ENCODE measurements around the gene CHAMP1.
A peak's percentile ranks its signal among the peaks of the same experiment; 100 is the strongest.

Gene CHAMP1

DNA sequence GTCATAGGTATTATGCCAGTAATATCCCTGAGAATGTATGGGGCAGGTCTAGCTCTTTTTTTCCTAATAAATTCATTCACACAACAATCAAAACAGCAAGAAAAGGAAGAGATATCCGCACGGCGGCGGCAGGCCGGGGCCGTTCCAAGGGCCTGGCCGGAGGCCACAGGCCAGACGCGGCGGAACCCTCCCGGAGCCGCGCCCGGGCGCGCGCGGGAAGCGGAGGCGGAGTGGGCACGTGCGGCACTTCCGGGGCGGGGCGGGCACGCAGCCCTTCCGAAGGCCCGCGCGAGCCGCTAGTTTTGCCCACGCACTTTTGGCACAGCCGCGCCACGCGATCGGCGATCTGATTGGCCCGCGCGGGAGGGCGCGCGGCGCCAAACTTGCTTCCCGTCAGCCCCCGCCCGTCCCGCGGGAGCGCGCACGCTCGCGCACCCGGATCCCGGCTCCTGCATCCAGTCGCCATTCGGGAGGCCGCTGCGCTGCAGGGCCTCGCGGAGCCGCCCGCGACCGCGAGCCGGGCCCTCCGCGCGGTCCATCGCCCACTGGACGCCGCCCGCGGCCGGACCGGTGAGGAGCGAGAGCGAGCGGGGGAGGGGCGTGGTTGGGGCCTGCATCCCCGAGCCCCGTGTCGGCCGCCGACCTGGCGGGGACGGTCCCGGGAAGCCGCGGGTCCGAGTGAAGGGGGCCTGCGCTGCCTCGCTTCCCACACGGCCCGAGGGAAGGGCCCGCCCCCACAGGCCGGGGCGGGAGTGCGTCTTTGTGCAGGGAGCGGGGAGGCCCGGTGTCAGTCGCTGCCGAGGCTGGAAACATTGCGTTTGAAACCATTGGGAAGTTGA, at the start of gene CHAMP1:
CHAMP1 (plus strand) TSS at position 430 of the 839 bp plus-strand sequence. CDS start 9,340 bp downstream, outside the sequence.
- DNase-seq (ENCODE audit: low read depth): peak; percentile 90

- no peak for DNase-seq (ENCODE audit: low read depth)
Measured at GRCh38 chr13:114264886-114265611, 49.3 kb upstream of the CHAMP1 start.

- no peak for DNase-seq (ENCODE audit: low read depth)
Measured at GRCh38 chr13:114266241-114266640, 48.1 kb upstream of the CHAMP1 start.

DNA sequence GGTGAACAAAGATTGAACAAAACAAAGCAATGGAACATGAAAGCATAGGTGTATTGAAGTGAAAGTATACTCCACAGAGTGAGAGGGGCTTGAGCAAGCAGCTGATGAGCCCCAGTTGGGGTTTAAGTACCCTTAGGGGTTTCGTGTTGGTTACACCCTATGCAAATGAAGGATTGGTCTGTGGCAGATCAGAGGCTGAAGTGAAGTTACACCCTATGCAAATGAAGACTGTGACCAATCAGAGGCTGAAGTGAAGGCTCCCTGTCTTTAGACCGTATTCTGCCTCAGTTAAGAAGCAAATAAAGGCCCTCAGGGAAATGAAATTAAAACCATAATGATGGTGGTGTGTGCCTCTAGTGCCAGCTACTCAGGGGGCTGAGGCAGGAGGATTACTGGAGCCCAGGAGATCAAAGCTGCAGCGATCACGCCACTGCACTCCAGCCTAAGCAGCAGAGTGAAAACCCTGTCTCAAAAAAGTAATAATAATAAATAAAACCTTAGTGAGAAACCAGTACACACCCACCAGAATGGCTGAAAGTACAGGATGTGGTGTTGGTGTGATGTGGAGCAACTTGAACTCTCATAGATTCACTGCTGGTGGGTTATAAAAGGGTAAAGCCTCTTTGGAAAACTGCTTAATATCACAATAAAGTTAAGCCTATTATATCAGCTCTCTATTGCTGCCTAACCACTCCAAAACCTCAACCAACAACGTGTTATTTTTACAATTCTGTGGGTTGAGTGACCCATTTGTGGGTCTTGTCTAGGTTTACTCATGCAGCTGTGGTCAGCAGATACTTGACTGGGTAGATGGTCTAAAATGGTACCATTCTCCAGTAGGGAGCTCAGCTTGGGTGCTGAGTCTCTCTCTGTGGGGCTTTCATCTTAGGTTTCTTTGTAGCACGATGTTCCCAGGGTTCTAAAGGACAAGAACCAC, 45.7 kb upstream of the CHAMP1 start:
- no peak for DNase-seq (ENCODE audit: low read depth)

DNA sequence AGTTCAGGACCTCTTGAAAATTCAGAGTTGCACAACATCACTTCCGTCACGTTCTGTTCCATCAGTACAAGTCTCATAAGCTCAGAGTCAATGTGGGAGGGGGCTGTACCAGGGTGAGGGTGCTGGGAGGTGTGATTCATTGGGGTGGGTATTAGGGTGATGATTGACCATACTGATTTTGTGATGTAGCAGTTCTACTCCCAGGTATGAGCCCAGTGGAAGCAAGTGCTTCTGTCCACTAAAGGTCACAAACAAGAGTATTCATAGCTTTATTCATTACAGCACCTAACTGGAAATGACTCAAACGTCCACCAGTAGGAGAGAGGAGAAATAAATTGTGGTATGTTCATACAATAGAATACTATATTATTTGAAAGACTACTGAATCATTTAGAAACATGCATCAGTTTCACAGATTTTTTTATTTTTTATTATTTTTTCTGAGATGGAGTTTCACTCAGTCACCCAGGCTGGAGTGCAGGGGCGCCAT, 45.0 kb upstream of the CHAMP1 start:
- DNase-seq (ENCODE audit: low read depth): no peak

DNA sequence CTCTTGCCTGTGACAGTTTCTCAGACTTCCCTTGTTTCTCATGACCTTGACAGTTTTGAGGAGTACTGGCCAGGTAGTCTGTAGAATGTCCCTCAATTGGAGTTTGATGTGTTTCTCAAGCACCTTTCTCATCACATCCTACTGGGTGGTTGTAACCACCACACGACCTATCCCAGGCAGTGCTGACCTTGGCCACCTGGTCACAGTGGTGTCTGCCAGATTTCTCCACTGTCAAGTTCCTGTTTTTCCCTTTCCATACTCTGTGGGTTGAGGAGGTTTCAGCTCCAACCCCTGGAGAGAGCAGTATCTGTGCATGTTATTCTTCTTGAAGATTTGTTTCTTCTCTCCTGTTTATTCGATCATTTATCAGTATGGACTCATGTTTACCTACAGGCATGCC, 41.3 kb upstream of the CHAMP1 start:
- no peak for DNase-seq (ENCODE audit: low read depth)

- DNase-seq (ENCODE audit: low read depth): no peak
Measured at GRCh38 chr13:114275304-114275703, 39.0 kb upstream of the CHAMP1 start.

GRCh38 chr13:114279146-114279545, 35.2 kb upstream of the CHAMP1 start:
- no peak for DNase-seq (ENCODE audit: low read depth)

DNA sequence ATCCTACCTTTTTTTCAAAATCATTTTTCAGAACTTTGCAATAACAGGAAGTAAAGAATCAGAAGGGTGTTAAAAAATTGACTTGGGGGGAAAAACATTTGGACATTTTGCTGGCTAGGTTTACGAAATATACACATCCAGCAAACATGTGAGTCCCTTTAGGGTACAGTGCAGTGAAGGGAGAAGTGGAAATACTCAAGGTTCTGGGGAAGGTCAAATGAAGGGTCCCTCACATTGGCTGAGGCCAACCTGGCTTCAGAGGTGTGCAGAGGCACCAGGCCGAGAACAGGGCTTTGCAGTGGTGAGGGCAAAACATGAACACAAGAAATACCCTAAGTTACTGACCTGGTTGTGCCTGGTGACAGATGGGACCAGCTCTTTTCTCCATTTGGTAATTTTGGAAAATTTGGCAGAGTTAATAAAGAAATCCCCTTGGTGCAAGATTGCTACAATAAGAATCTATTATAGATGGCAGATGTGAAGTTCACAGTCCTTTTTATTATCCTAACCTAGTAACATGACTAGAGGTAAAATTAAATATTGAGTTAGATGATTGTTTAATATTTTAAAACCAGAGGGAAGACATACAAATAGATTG, 34.4 kb upstream of the CHAMP1 start:
- no peak for DNase-seq (ENCODE audit: low read depth)

DNA sequence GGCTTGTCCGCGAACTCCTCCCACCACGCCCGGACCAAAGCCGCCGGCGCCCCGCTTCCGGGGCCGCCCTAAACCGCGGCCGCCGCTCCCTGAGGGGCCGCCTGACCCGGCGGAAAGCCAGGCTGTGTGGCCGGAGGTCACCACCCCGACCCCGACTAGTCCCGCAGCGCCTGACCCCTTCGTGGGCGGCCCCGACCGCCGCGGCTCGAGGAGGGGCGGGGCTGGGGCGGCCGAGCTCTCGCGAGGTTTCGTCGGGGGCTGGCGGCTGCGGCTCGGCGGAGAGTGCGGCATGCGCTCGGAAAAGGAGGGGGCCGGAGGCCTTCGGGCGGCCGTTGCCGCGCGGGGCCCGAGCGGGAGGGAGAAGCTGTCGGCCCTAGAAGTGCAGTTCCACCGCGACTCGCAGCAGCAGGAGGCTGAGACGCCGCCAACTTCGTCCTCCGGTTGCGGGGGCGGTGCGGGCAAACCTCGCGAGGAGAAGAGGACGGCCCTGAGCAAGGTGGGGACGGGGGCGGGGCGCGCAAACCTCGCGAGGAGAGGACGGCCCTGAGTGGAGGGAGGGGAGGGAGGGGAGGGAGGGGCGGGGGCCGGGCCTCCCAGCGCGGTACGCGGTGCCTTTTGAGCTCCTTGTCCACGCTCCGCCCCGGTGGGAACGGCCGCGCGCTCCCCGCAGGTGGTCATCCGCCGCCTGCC, 32.8 kb upstream of the CHAMP1 start, which contains the start of gene UPF3A:
UPF3A (plus strand) TSS at position 251 of the 690 bp plus-strand sequence; CDS start at position 290, 39 bp downstream.
- DNase-seq (ENCODE audit: low read depth): peak; percentile 85

- no peak for DNase-seq (ENCODE audit: low read depth)
Measured at GRCh38 chr13:114282041-114282670, 32.1 kb upstream of the CHAMP1 start.

- DNase-seq (ENCODE audit: low read depth): no peak
Measured at GRCh38 chr13:114283576-114283975, 30.7 kb upstream of the CHAMP1 start.

GRCh38 chr13:114284680-114285079, 29.6 kb upstream of the CHAMP1 start:
- DNase-seq (ENCODE audit: low read depth): no peak

GRCh38 chr13:114285166-114285808, 29.0 kb upstream of the CHAMP1 start:
- DNase-seq (ENCODE audit: low read depth): no peak

DNA sequence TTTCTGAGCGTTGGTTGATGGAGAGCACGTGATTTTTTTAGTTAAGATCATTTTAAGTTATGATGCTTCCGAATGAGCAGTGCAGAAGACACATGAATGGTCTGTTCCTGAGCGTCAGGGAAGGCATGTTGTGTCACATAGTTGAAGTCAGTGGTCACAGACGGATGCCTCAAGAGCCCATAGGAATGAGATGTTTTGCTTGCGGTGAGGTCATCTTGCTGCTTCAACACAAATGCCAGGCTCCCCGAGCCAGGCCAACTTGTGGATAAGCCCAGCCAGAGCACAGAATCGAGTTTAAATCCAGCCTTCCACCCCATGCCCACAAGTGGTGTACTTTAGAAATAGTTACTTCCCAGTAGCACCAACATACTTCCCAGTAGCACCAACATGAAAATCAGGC, 27.5 kb upstream of the CHAMP1 start:
- no peak for DNase-seq (ENCODE audit: low read depth)

DNA sequence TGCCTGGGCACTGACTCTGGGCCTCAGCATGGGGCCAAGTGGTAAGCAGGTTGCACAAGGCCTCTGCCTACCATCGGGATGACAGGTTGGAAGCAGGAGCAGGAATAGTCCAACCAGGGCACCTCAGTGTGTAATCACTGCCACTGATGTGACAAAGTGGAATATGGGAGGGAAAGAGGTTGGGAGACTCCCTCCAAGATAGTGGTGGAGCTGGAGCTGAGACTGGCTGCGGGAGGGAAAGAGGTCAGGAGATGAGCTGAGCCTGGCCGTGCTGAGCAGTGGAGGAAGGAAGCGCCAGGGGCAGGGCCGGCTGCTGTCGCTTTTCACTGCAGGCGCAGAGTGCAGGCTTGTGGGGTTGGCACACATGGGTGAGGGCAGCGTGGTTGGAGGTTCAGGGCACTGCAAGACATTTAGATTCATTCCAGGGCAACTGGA, 26.1 kb upstream of the CHAMP1 start:
- no peak for DNase-seq (ENCODE audit: low read depth)

DNA sequence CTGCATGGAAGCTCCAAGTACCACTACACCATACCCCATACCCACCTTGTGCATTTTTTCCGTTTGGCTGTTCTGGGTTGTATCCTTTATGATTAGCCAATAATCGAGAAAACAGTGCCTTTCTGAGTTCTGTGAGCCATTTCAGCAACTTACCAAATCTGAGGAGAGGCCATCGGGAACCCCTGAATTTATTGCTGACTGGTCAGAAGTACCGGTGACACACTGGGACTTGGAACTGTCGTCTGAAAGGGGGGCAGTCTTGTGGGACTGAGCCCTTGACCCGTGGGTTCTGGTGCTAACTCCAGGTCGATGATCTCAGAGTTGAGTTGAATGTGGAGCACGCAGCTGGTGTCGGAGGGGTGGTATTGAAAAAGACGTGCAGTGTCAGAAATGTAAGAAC, 17.9 kb upstream of the CHAMP1 start:
- no peak for DNase-seq (ENCODE audit: low read depth)

GRCh38 chr13:114296902-114297301, 17.4 kb upstream of the CHAMP1 start:
- no peak for DNase-seq (ENCODE audit: low read depth)

- DNase-seq (ENCODE audit: low read depth): no peak
Measured at GRCh38 chr13:114298866-114299265, 15.4 kb upstream of the CHAMP1 start.

Data from fibroblast of the conjunctiva (primary cell).